ENCODE measurements around the gene WWOX.

Gene WWOX

GRCh38 chr16:79061181-79061580, 961.7 kb downstream of the WWOX start:
- no peak overlapping the region for H3K4me3 ChIP-seq (ENCODE audit: low read length)
- no peak overlapping the region for H3K9ac ChIP-seq (ENCODE audit: low read length)
- H3K4me1 ChIP-seq (ENCODE audit: control insufficient read depth, low read depth, low read length): peaks cover 14% of the 10 kb centered on the region
- no peaks in the 10 kb centered on the region for H3K27me3 ChIP-seq (ENCODE audit: control insufficient read depth, insufficient read depth, low read length)
- H3K9me3 ChIP-seq (ENCODE audit: control insufficient read depth, low read depth, low read length): no peaks in the 10 kb centered on the region
- H3K27ac ChIP-seq (ENCODE audit: low read length): no peak overlapping the region
- H3K36me3 ChIP-seq (ENCODE audit: control insufficient read depth, low read depth, low read length): no peaks in the 10 kb centered on the region

GRCh38 chr16:79062336-79062735, 962.9 kb downstream of the WWOX start:
- no peak overlapping the region for H3K9ac ChIP-seq (ENCODE audit: low read length)
- peaks cover 20% of the 10 kb centered on the region for H3K4me1 ChIP-seq (ENCODE audit: control insufficient read depth, low read depth, low read length)
- no peaks in the 10 kb centered on the region for H3K36me3 ChIP-seq (ENCODE audit: control insufficient read depth, low read depth, low read length)
- H3K27ac ChIP-seq (ENCODE audit: low read length): no peak overlapping the region
- no peaks in the 10 kb centered on the region for H3K9me3 ChIP-seq (ENCODE audit: control insufficient read depth, low read depth, low read length)
- no peak overlapping the region for H3K4me3 ChIP-seq (ENCODE audit: low read length)
- H3K27me3 ChIP-seq (ENCODE audit: control insufficient read depth, insufficient read depth, low read length): no peaks in the 10 kb centered on the region

- no peaks in the 10 kb centered on the region for H3K36me3 ChIP-seq (ENCODE audit: control insufficient read depth, low read depth, low read length)
- no peak overlapping the region for H3K9ac ChIP-seq (ENCODE audit: low read length)
- H3K4me3 ChIP-seq (ENCODE audit: low read length): no peak overlapping the region
- H3K27me3 ChIP-seq (ENCODE audit: control insufficient read depth, insufficient read depth, low read length): no peaks in the 10 kb centered on the region
- no peak overlapping the region for H3K27ac ChIP-seq (ENCODE audit: low read length)
- no peaks in the 10 kb centered on the region for H3K9me3 ChIP-seq (ENCODE audit: control insufficient read depth, low read depth, low read length)
- peaks cover 20% of the 10 kb centered on the region for H3K4me1 ChIP-seq (ENCODE audit: control insufficient read depth, low read depth, low read length)
These were observed 963.4 kb downstream of the WWOX start for GRCh38 chr16:79062821-79063220.

- H3K4me1 ChIP-seq (ENCODE audit: control insufficient read depth, low read depth, low read length): peaks cover 20% of the 10 kb centered on the region
- no peaks in the 10 kb centered on the region for H3K9me3 ChIP-seq (ENCODE audit: control insufficient read depth, low read depth, low read length)
- no peaks in the 10 kb centered on the region for H3K36me3 ChIP-seq (ENCODE audit: control insufficient read depth, low read depth, low read length)
- no peaks in the 10 kb centered on the region for H3K27me3 ChIP-seq (ENCODE audit: control insufficient read depth, insufficient read depth, low read length)
- H3K9ac ChIP-seq (ENCODE audit: low read length): no peak overlapping the region
- H3K27ac ChIP-seq (ENCODE audit: low read length): no peak overlapping the region
- H3K4me3 ChIP-seq (ENCODE audit: low read length): no peak overlapping the region
These were observed 965.0 kb downstream of the WWOX start for GRCh38 chr16:79064256-79064972.

GRCh38 chr16:79066561-79066960, 967.1 kb downstream of the WWOX start:
- H3K9me3 ChIP-seq (ENCODE audit: control insufficient read depth, low read depth, low read length): no peaks in the 10 kb centered on the region
- H3K4me3 ChIP-seq (ENCODE audit: low read length): no peak overlapping the region
- H3K27ac ChIP-seq (ENCODE audit: low read length): no peak overlapping the region
- H3K27me3 ChIP-seq (ENCODE audit: control insufficient read depth, insufficient read depth, low read length): no peaks in the 10 kb centered on the region
- H3K36me3 ChIP-seq (ENCODE audit: control insufficient read depth, low read depth, low read length): no peaks in the 10 kb centered on the region
- H3K4me1 ChIP-seq (ENCODE audit: control insufficient read depth, low read depth, low read length): peaks cover 19% of the 10 kb centered on the region
- H3K9ac ChIP-seq (ENCODE audit: low read length): no peak overlapping the region

GRCh38 chr16:79067600-79067999, 968.1 kb downstream of the WWOX start:
- Histone ChIP-seq H3K27ac (ENCODE audit: low read length) (no peak overlapping the region), H3K36me3 (ENCODE audit: control insufficient read depth, low read depth, low read length) (no peaks in the 10 kb centered on the region), H3K27me3 (ENCODE audit: control insufficient read depth, insufficient read depth, low read length) (no peaks in the 10 kb centered on the region), H3K4me3 (ENCODE audit: low read length) (no peak overlapping the region), H3K9ac (ENCODE audit: low read length) (no peak overlapping the region), H3K9me3 (ENCODE audit: control insufficient read depth, low read depth, low read length) (no peaks in the 10 kb centered on the region), H3K4me1 (ENCODE audit: control insufficient read depth, low read depth, low read length) (peaks cover 9% of the 10 kb centered on the region)

GRCh38 chr16:79069121-79069520, 969.7 kb downstream of the WWOX start:
- Histone ChIP-seq H3K4me1 (ENCODE audit: control insufficient read depth, low read depth, low read length) (peaks cover 6% of the 10 kb centered on the region), H3K27me3 (ENCODE audit: control insufficient read depth, insufficient read depth, low read length) (no peaks in the 10 kb centered on the region), H3K4me3 (ENCODE audit: low read length) (no peak overlapping the region), H3K9me3 (ENCODE audit: control insufficient read depth, low read depth, low read length) (no peaks in the 10 kb centered on the region), H3K27ac (ENCODE audit: low read length) (no peak overlapping the region), H3K9ac (ENCODE audit: low read length) (no peak overlapping the region), H3K36me3 (ENCODE audit: control insufficient read depth, low read depth, low read length) (no peaks in the 10 kb centered on the region)

GRCh38 chr16:79069633-79070032, 970.2 kb downstream of the WWOX start:
- Histone ChIP-seq H3K9me3 (ENCODE audit: control insufficient read depth, low read depth, low read length) (no peaks in the 10 kb centered on the region), H3K4me1 (ENCODE audit: control insufficient read depth, low read depth, low read length) (peaks cover 9% of the 10 kb centered on the region), H3K4me3 (ENCODE audit: low read length) (no peak overlapping the region), H3K36me3 (ENCODE audit: control insufficient read depth, low read depth, low read length) (no peaks in the 10 kb centered on the region), H3K27me3 (ENCODE audit: control insufficient read depth, insufficient read depth, low read length) (no peaks in the 10 kb centered on the region), H3K27ac (ENCODE audit: low read length) (no peak overlapping the region), H3K9ac (ENCODE audit: low read length) (no peak overlapping the region)

GRCh38 chr16:79071424-79071823, 972.0 kb downstream of the WWOX start:
- no peak overlapping the region for H3K4me3 ChIP-seq (ENCODE audit: low read length)
- H3K27ac ChIP-seq (ENCODE audit: low read length): no peak overlapping the region
- H3K9ac ChIP-seq (ENCODE audit: low read length): no peak overlapping the region
- no peaks in the 10 kb centered on the region for H3K36me3 ChIP-seq (ENCODE audit: control insufficient read depth, low read depth, low read length)
- H3K9me3 ChIP-seq (ENCODE audit: control insufficient read depth, low read depth, low read length): no peaks in the 10 kb centered on the region
- no peaks in the 10 kb centered on the region for H3K27me3 ChIP-seq (ENCODE audit: control insufficient read depth, insufficient read depth, low read length)
- H3K4me1 ChIP-seq (ENCODE audit: control insufficient read depth, low read depth, low read length): peaks cover 16% of the 10 kb centered on the region

GRCh38 chr16:79072517-79072916, 973.1 kb downstream of the WWOX start:
- no peak overlapping the region for H3K4me3 ChIP-seq (ENCODE audit: low read length)
- H3K9me3 ChIP-seq (ENCODE audit: control insufficient read depth, low read depth, low read length): no peaks in the 10 kb centered on the region
- no peaks in the 10 kb centered on the region for H3K27me3 ChIP-seq (ENCODE audit: control insufficient read depth, insufficient read depth, low read length)
- H3K4me1 ChIP-seq (ENCODE audit: control insufficient read depth, low read depth, low read length): peaks cover 17% of the 10 kb centered on the region
- H3K36me3 ChIP-seq (ENCODE audit: control insufficient read depth, low read depth, low read length): no peaks in the 10 kb centered on the region
- no peak overlapping the region for H3K27ac ChIP-seq (ENCODE audit: low read length)
- no peak overlapping the region for H3K9ac ChIP-seq (ENCODE audit: low read length)

GRCh38 chr16:79073566-79073965, 974.1 kb downstream of the WWOX start:
- Histone ChIP-seq H3K36me3 (ENCODE audit: control insufficient read depth, low read depth, low read length) (no peaks in the 10 kb centered on the region), H3K4me1 (ENCODE audit: control insufficient read depth, low read depth, low read length) (peaks cover 17% of the 10 kb centered on the region), H3K27me3 (ENCODE audit: control insufficient read depth, insufficient read depth, low read length) (no peaks in the 10 kb centered on the region), H3K9ac (ENCODE audit: low read length) (no peak overlapping the region), H3K4me3 (ENCODE audit: low read length) (no peak overlapping the region), H3K27ac (ENCODE audit: low read length) (no peak overlapping the region), H3K9me3 (ENCODE audit: control insufficient read depth, low read depth, low read length) (no peaks in the 10 kb centered on the region)

- Histone ChIP-seq H3K9me3 (ENCODE audit: control insufficient read depth, low read depth, low read length) (no peaks in the 10 kb centered on the region), H3K36me3 (ENCODE audit: control insufficient read depth, low read depth, low read length) (no peaks in the 10 kb centered on the region), H3K4me3 (ENCODE audit: low read length) (no peak overlapping the region), H3K27ac (ENCODE audit: low read length) (no peak overlapping the region), H3K9ac (ENCODE audit: low read length) (no peak overlapping the region), H3K4me1 (ENCODE audit: control insufficient read depth, low read depth, low read length) (peaks cover 17% of the 10 kb centered on the region), H3K27me3 (ENCODE audit: control insufficient read depth, insufficient read depth, low read length) (no peaks in the 10 kb centered on the region)
These were observed 975.1 kb downstream of the WWOX start for GRCh38 chr16:79074541-79074940.

All from iPS-18a (cell line).